ENCODE results near the gene TMEM86B.
"Not testable (repeated sequence)": the region's sequence is repeated elsewhere in the genome, so short reads cannot be mapped to it uniquely, and the experiment has no call there.

Gene TMEM86B

GRCh38 chr19:55241935-55242464, 13.4 kb upstream of the TMEM86B start:
- no peak for DNase-seq (ENCODE audit: low read depth)

GRCh38 chr19:55241143-55241934, 12.8 kb upstream of the TMEM86B start:
- no peak for DNase-seq (ENCODE audit: low read depth)

GRCh38 chr19:55240713-55241020, 12.1 kb upstream of the TMEM86B start:
- no peak for DNase-seq (ENCODE audit: low read depth)

GRCh38 chr19:55239004-55239403, 10.4 kb upstream of the TMEM86B start:
- no peak for DNase-seq (ENCODE audit: low read depth)

- DNase-seq (ENCODE audit: low read depth): no peak
Measured at GRCh38 chr19:55238030-55238429, 9.5 kb upstream of the TMEM86B start.

- no peak for DNase-seq (ENCODE audit: low read depth)
Measured at GRCh38 chr19:55232986-55233385, 4.4 kb upstream of the TMEM86B start.

GRCh38 chr19:55232286-55232602, 3.7 kb upstream of the TMEM86B start:
- no peak for DNase-seq (ENCODE audit: low read depth)

- DNase-seq (ENCODE audit: low read depth): no peak
Measured at GRCh38 chr19:55231391-55232285, 3.1 kb upstream of the TMEM86B start.

- no peak for DNase-seq (ENCODE audit: low read depth)
Measured at GRCh38 chr19:55230780-55231179, 2.2 kb upstream of the TMEM86B start.

- no peak for DNase-seq (ENCODE audit: low read depth)
Measured at GRCh38 chr19:55230329-55230728, 1.8 kb upstream of the TMEM86B start.

GRCh38 chr19:55229789-55230182, 1.2 kb upstream of the TMEM86B start:
- no peak for DNase-seq (ENCODE audit: low read depth)

GRCh38 chr19:55229145-55229788, 704 bp upstream of the TMEM86B start:
- no peak for DNase-seq (ENCODE audit: low read depth)

GRCh38 chr19:55228015-55228391, 560 bp downstream of the TMEM86B start:
- no peak for DNase-seq (ENCODE audit: low read depth)

- no peak for DNase-seq (ENCODE audit: low read depth)
Measured at GRCh38 chr19:55227241-55228014, 1.1 kb downstream of the TMEM86B start.

GRCh38 chr19:55226788-55227187, 1.8 kb downstream of the TMEM86B start:
- DNase-seq (ENCODE audit: low read depth): no peak

GRCh38 chr19:55226273-55226672, 2.3 kb downstream of the TMEM86B start:
- no peak for DNase-seq (ENCODE audit: low read depth)

- no peak for DNase-seq (ENCODE audit: low read depth)
Measured at GRCh38 chr19:55225415-55225958, 3.1 kb downstream of the TMEM86B start.

- not testable (repeated sequence) for DNase-seq (ENCODE audit: low read depth)
Measured at GRCh38 chr19:55224679-55225414, 3.7 kb downstream of the TMEM86B start.

- DNase-seq (ENCODE audit: low read depth): no peak
Measured at GRCh38 chr19:55224038-55224665, 4.4 kb downstream of the TMEM86B start.

- DNase-seq (ENCODE audit: low read depth): no peak
Measured at GRCh38 chr19:55223291-55224037, 5.1 kb downstream of the TMEM86B start.

All from activated T-cell treated with anti-CD3 and anti-CD28 coated beads for 24 hours (primary cell).